HEK293 (cell line): ENCODE measurements around the gene JAZF1.

ENCODE experiments used
- SP2 ChIP-seq: fragments of 450-650 bp; formaldehyde crosslinking; IDR thresholded peaks from 2 replicates; pipeline ENCODE4 v1.5.1; 2016; ENCODE audit warnings: missing biosample characterization, missing genetic modification characterization
- ZNF24 ChIP-seq: fragments of 450-650 bp; formaldehyde crosslinking; IDR thresholded peaks from 2 replicates; pipeline ENCODE4 v1.5.1; 2016; ENCODE audit warnings: missing biosample characterization, missing genetic modification characterization
- ZNF274 ChIP-seq, 2 experiments: fragments of 200-500 bp in 1 of 2; fragments of 450-650 bp in 1 of 2; sonication (Bioruptor generic) in 1 of 2; formaldehyde crosslinking in 1 of 2; IDR thresholded peaks; 2 replicates each; pipeline versions ENCODE4 v1.5.1 to v1.6.1; 2014 to 2016; ENCODE audit warnings: borderline replicate concordance in 1 of 2, inconsistent platforms in 1 of 2, low read length in 1 of 2, missing biosample characterization in 1 of 2, missing genetic modification characterization in 1 of 2
- TF ChIP-seq, protein P1 (sequence below): fragments of 450-650 bp; formaldehyde crosslinking; IDR thresholded peaks from 2 replicates; pipeline ENCODE4 v1.5.1; 2016; ENCODE audit warnings: missing biosample characterization, missing genetic modification characterization
- TF ChIP-seq, protein P2 (sequence below): fragments of 450-650 bp; formaldehyde crosslinking; IDR thresholded peaks from 2 replicates; pipeline ENCODE4 v1.5.1; 2016; ENCODE audit warnings: missing biosample characterization, missing genetic modification characterization

DNA sequence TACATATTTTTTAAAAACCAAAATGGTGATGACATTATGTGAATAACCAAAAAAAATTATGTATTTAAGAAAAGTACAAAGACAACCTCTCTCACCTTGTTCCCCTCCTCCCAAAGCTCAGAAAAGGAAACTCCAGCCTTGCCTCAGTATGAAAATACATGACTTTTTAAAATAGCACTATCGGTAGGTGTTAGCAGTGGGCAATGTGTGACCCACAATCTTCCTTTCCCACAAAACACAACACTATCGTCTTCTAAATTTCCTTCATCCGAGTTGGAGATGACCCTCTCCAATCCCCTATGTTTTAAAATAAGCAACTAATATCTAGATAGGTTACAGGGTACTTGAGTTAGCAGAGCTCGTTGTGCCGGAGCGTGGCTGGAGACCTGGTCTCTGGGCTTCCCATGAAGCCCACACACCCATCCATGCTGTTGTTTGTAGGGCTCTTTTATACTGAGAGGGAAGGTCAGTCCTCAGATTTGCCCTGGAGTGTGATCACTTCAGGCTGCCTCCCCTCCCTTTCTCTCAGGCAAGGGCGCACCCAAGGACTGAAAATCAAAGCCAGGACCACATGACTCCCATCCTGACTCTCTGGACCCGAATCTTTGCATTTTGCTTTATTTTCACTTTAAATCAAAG, 107.6 kb downstream of the JAZF1 start:
- TF ChIP-seq SP2 (tag by site-specific recombination) (no peak), ZNF274 (IDR thresholded peaks at IDR 0.05; ENCODE audit: low read length) (no peak), ZNF274 (tag by site-specific recombination; IDR thresholded peaks at IDR 0.05; ENCODE audit: borderline replicate concordance) (no peak), ZNF24 (tag by site-specific recombination) (no peak)
- TF ChIP-seq, protein P1, sequence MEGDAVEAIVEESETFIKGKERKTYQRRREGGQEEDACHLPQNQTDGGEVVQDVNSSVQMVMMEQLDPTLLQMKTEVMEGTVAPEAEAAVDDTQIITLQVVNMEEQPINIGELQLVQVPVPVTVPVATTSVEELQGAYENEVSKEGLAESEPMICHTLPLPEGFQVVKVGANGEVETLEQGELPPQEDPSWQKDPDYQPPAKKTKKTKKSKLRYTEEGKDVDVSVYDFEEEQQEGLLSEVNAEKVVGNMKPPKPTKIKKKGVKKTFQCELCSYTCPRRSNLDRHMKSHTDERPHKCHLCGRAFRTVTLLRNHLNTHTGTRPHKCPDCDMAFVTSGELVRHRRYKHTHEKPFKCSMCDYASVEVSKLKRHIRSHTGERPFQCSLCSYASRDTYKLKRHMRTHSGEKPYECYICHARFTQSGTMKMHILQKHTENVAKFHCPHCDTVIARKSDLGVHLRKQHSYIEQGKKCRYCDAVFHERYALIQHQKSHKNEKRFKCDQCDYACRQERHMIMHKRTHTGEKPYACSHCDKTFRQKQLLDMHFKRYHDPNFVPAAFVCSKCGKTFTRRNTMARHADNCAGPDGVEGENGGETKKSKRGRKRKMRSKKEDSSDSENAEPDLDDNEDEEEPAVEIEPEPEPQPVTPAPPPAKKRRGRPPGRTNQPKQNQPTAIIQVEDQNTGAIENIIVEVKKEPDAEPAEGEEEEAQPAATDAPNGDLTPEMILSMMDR (tag by site-specific recombination): no peak
- TF ChIP-seq, protein P2, sequence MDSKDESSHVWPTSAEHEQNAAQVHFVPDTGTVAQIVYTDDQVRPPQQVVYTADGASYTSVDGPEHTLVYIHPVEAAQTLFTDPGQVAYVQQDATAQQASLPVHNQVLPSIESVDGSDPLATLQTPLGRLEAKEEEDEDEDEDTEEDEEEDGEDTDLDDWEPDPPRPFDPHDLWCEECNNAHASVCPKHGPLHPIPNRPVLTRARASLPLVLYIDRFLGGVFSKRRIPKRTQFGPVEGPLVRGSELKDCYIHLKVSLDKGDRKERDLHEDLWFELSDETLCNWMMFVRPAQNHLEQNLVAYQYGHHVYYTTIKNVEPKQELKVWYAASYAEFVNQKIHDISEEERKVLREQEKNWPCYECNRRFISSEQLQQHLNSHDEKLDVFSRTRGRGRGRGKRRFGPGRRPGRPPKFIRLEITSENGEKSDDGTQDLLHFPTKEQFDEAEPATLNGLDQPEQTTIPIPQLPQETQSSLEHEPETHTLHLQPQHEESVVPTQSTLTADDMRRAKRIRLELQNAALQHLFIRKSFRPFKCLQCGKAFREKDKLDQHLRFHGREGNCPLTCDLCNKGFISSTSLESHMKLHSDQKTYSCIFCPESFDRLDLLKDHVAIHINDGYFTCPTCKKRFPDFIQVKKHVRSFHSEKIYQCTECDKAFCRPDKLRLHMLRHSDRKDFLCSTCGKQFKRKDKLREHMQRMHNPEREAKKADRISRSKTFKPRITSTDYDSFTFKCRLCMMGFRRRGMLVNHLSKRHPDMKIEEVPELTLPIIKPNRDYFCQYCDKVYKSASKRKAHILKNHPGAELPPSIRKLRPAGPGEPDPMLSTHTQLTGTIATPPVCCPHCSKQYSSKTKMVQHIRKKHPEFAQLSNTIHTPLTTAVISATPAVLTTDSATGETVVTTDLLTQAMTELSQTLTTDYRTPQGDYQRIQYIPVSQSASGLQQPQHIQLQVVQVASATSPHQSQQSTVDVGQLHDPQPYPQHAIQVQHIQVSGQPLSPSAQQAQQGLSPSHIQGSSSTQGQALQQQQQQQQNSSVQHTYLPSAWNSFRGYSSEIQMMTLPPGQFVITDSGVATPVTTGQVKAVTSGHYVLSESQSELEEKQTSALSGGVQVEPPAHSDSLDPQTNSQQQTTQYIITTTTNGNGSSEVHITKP: no peak
